ENCODE measurements around the gene STON2.

DNA sequence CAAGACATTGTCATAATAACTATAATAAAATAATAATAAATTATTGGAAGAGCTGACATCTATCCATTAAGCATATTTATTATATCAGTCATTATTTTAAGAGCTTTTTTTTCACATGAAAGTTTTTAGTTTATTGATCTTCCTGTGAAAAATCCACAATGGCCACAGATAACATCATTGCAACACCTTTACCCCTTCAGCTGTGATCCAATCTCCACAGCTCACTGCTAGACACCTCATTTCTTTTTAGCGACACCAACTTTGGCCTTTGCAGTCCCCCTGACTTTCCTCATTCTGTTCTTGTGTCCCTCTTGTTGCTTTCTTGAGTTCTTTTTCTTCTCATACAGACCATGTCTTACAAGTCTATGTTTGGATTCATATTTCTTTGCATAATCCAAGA, 67.4 kb downstream of the STON2 start:
- TF ChIP-seq TAF1 (conservative IDR thresholded peaks at IDR 0.05) (no peak), CTCF (IDR thresholded peaks at IDR 0.05; ENCODE audit: low read depth, low read length, missing input control) (no peak), REST (IDR thresholded peaks at IDR 0.05) (no peak), YY1 (IDR thresholded peaks at IDR 0.05) (no peak), FOXA1 (IDR thresholded peaks at IDR 0.05) (no peak), SP1 (IDR thresholded peaks at IDR 0.05) (no peak), JUND (IDR thresholded peaks at IDR 0.05) (no peak), RAD21 (IDR thresholded peaks at IDR 0.05) (no peak)
- TF ChIP-seq, protein P1, sequence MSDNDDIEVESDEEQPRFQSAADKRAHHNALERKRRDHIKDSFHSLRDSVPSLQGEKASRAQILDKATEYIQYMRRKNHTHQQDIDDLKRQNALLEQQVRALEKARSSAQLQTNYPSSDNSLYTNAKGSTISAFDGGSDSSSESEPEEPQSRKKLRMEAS (IDR thresholded peaks at IDR 0.05), result no peak
